Fibroblast of the aortic adventitia (primary cell): ENCODE data around the gene OLFML1. TPM values are rescaled to one million over a fixed set of nuclear protein-coding genes. Genes with fewer than 3 reads are reported as not detected.

Experiments used
- DNase-seq: peaks from one replicate; pipeline ENCODE4 v3.0.0-alpha.2; 2010; ENCODE audit warnings: low read depth
- H3K4me3 ChIP-seq: 2 replicates; pipeline ENCODE4 v1.5.1; 2011; ENCODE audit warnings: low read depth, mild to moderate bottlenecking, control low read depth, low read length, moderate library complexity
- CTCF ChIP-seq: IDR thresholded peaks from 2 replicates; pipeline ENCODE4 v1.5.1; 2011; ENCODE audit warnings: mild to moderate bottlenecking, low read length, control low read depth, inconsistent platforms; ENCODE audit not compliant: insufficient read depth
- total RNA-seq: library from RNA; depleted of rRNA; stranded (reverse); fragments of >200 nt; gene quantifications from 2 replicates; pipeline ENCODE4 v1.2.3, GENCODE V29; 2012; ENCODE audit warnings: low replicate concordance

Gene OLFML1
- total RNA-seq, 1 donor = 27.1 TPM

- TF ChIP-seq CTCF = no peak
- no peak overlapping the region for H3K4me3 ChIP-seq
Measured at GRCh38 chr11:7494086-7494745, 8.9 kb downstream of the OLFML1 start.

GRCh38 chr11:7495882-7496551 lies 10.7 kb downstream of the OLFML1 start:
- DNase-seq = no peak
- TF ChIP-seq CTCF = no peak
- H3K4me3 ChIP-seq = no peak overlapping the region

More at GRCh38 chr11:7494086-7494745, 8.9 kb downstream of the OLFML1 start:
- no peak for DNase-seq

- no peak overlapping the region for H3K4me3 ChIP-seq
- no peak for DNase-seq
- TF ChIP-seq CTCF = no peak
Measured at GRCh38 chr11:7498193-7498592, 12.9 kb downstream of the OLFML1 start.

GRCh38 chr11:7499081-7499480 lies 13.8 kb downstream of the OLFML1 start:
- no peak for DNase-seq
- TF ChIP-seq CTCF = no peak
- H3K4me3 ChIP-seq = no peak overlapping the region

GRCh38 chr11:7500251-7500650 lies 14.9 kb downstream of the OLFML1 start:
- TF ChIP-seq CTCF = no peak
- H3K4me3 ChIP-seq = no peak overlapping the region
- no peak for DNase-seq

- H3K4me3 ChIP-seq = no peak overlapping the region
- TF ChIP-seq CTCF = no peak
- DNase-seq = no peak
Measured at GRCh38 chr11:7501251-7501650, 15.9 kb downstream of the OLFML1 start.
